ENCODE results near the gene C16orf78. TPM values are rescaled to one million over a fixed set of nuclear protein-coding genes. Genes with fewer than 3 reads are reported as not detected.
A peak's percentile ranks its signal among the peaks of the same experiment; 100 is the strongest.

Gene C16orf78
- total RNA-seq, 1 experiment from 2014 or later = not detected

DNA sequence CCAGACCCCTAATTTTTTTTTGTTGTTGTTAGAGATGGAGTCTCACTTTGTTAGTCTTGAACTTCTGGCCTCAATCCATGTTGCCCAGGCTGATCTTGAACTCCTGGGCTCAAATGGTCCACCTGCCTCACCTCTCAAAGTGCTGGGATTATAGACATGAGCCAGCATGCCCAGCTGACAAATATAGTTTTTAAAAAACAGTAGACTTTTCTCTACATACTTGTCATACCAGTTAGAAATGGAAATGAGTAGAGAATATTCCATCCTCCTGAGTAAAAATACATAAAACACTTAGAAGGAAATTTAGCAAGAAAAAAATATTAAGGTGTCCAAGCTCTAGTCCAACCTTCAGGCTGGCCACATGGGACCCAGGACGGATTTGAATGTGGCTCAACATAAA, 21.4 kb downstream of the C16orf78 start:
- DNase-seq (ENCODE audit: low read depth) = no peak

DNA sequence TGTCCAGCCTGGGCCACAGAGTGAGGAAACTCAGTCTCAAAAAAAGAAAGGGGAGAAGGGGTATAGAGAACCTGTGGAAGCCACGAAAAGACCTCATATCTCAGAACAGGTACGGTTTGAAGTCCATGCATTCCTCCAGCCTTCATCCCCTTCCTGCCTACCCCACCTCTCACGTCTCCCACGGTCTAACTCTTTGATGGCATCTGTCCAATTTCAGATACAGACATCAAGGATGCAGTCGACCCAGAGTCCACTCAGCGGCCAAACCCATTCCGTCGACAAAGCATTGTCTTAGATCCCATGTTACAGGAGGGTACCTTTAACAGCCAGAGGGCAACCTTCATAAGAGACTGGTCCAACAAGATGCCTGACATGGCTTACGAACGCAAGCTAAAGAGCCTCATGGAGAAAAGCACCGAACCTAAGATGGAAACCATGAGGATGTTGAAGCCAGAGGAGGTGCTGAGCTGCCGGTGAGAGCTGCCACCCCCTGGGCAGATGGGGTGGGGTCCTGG, 22.7 kb downstream of the C16orf78 start:
- DNase-seq (ENCODE audit: low read depth) = no peak

DNA sequence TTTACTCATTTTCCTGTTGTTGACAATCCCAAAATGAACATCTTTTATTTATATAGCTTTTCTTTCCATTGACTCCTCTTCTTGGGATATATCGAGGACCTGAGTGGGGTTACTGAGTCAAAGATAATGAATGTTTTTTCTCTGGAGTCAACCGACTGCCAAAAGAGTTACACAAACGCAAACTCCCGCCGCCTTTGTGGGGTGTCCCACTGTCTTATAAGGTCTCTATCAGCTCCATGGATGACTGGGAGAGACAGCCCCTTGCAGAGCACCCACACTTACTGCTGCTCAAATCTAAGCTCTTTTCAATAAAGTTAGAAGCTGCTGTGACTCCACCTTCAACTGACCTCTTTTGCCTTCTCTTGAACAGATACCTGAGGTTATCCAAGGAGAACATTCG, 25.2 kb downstream of the C16orf78 start:
- DNase-seq (ENCODE audit: low read depth) = no peak

GRCh38 chr16:49399594-49400364, 26.2 kb downstream of the C16orf78 start:
- DNase-seq (ENCODE audit: low read depth) = no peak

DNA sequence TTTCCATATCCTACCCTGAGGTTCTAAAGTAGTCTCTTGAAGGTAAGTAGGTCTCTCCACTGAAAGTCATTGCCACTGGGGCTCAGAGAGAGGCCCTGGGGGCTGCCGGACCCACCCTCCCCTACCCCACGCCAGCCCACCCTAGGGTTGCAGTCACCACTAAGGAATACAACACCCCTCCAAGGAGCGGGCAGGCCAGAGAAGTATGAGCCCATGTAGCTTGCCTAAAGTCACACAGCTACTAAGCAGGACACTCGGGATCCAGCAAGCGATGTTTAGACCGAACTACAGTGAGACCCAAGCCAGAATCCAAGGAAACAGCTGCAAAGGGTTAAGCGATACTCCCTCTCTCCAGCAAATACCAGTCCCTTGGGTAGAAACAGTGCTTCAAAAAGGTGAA, 27.0 kb downstream of the C16orf78 start:
- DNase-seq (ENCODE audit: low read depth) = no peak

DNA sequence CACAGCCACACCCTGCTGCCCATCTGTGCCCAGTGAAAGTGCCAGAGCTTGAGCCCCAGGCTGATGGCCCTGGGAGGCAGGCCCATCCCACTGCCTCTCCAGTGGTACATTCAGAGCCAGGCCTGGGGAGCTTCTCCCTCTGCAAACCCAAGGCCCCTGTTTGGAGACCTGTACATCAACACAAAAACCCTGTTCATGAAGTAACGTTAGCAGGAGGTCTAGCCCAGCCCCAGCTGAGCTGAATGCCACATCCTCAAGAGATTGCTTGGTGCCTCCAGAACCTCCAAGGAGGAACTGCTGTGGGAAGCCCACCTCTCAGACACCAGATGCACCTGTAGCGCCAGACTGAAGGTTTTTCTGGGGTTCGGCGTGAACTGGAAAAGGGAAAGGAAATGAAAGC, 31.5 kb downstream of the C16orf78 start:
- no peak for DNase-seq (ENCODE audit: low read depth)

GRCh38 chr16:49405530-49405929, 31.9 kb downstream of the C16orf78 start:
- no peak for DNase-seq (ENCODE audit: low read depth)

DNA sequence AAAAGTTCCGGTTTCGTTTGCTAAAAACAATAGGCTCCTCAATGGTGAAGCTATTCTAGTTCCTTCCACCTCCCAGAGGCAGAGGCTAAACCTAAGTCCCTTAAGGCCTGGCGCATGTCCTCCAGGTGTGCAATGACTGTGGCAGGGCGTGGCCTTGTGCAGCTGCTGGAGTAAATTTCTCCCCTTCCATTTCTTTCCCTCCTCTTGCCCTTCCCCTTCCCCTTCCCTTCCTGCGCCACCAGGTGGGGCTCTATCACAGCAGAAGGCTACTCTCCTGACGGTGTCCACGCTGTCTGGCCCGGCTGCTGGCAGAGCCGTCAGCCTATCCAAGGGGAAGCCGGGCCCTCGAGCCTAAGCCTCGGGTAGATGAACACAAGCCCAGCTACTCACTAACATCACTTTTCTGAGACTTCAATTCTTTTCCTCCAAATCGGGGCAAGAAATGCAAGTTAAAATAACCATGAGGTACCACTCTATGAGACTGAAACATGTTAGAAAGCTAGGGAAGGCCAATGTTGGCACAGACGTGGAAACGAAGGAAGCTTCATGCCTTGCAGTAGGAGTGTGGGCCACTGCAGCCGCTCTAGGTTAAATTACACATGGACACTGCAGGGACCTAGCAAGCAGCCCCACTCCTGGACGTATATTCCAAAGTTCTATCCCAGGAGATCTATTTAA, 34.4 kb downstream of the C16orf78 start:
- DNase-seq (ENCODE audit: low read depth) = peak; percentile 62

DNA sequence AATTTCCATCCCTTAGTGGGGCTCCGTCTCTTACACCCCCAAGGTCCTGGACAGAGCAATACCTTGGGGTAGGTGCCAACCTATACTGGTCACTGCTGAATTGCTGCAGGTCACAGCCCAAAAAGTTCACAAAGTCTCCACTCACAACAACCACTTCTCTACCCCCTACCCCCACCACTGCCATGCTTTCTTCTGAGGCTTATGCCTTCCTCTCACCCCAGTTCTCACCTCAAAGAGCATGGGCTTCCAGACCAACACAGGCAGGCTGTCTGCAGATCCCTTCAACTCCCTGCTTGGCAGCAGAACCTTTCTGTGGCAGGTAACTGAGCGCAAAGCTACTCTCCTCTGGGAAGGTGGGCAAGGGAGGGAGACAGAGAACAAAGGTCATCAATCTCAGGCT, 35.5 kb downstream of the C16orf78 start:
- no peak for DNase-seq (ENCODE audit: low read depth)

DNA sequence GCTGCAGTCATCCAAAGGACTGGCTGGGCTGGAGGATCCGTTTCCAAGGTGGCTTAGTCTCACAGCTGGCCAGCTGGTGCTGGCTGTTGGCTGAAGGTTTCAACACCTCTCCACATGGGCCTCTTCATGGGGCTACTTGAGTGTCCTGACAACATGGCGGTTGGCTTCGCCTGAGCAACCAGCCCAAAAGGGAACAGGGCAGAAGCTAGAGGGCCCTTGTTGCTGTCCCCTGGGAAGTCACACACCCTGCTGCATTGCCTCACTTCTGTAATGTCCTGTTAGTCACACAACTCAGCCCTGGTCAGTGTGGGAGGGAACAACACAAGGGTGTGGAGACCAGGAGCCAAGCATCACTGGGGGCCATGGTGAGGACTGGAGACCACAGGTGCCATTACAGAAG, 36.6 kb downstream of the C16orf78 start:
- no peak for DNase-seq (ENCODE audit: low read depth)

GRCh38 chr16:49411121-49411970, 37.7 kb downstream of the C16orf78 start:
- no peak for DNase-seq (ENCODE audit: low read depth)

- no peak for DNase-seq (ENCODE audit: low read depth)
Measured at GRCh38 chr16:49414671-49415070, 41.1 kb downstream of the C16orf78 start.

- DNase-seq (ENCODE audit: low read depth) = no peak
Measured at GRCh38 chr16:49415083-49415482, 41.5 kb downstream of the C16orf78 start.

- no peak for DNase-seq (ENCODE audit: low read depth)
Measured at GRCh38 chr16:49416001-49416675, 42.5 kb downstream of the C16orf78 start.

GRCh38 chr16:49417354-49417753, 43.8 kb downstream of the C16orf78 start:
- DNase-seq (ENCODE audit: low read depth) = no peak

GRCh38 chr16:49419006-49419405, 45.4 kb downstream of the C16orf78 start:
- DNase-seq (ENCODE audit: low read depth) = no peak

- no peak for DNase-seq (ENCODE audit: low read depth)
Measured at GRCh38 chr16:49419862-49420261, 46.3 kb downstream of the C16orf78 start.

- no peak for DNase-seq (ENCODE audit: low read depth)
Measured at GRCh38 chr16:49422896-49423295, 49.3 kb downstream of the C16orf78 start.

- no peak for DNase-seq (ENCODE audit: low read depth)
Measured at GRCh38 chr16:49424961-49425360, 51.4 kb downstream of the C16orf78 start.

DNA sequence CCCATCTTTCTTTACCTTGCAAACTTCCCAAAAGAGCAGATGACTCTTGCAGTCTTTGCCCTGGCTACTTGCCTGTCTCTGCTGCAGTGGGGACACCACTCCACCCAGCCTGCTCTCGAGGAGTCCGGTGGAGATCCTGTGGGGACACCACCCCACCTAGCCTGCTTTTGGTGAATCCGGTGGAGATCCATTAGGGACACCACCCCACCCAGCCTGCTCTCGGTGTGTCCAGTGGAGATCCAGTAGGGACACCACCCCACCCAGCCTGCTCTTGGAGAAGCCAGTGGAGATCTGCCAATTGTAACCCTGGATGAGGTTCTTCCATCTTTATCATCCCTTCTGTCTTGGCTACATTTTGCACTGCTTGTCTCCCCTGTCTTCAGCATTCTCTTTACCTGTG, 54.2 kb downstream of the C16orf78 start:
- no peak for DNase-seq (ENCODE audit: low read depth)

DNA sequence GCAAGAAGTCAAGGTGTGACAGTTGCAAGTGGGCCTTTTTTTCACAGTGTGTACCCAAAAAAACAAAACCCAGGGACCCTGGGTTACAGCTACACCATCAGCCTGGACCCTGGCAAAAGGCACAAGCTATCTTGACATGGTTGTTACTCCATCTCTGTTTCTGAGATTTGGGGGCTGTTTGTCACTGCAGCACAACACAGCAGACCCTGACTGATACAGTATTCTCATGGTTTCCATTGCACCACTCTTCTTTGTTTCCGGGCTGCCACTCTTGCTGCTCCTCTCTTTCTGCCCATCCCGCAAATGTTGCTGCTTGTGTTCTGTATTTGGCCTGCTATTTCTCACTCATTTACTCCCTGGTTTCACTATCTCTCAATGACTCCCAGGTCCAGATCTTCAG, 55.2 kb downstream of the C16orf78 start:
- DNase-seq (ENCODE audit: low read depth) = no peak

DNA sequence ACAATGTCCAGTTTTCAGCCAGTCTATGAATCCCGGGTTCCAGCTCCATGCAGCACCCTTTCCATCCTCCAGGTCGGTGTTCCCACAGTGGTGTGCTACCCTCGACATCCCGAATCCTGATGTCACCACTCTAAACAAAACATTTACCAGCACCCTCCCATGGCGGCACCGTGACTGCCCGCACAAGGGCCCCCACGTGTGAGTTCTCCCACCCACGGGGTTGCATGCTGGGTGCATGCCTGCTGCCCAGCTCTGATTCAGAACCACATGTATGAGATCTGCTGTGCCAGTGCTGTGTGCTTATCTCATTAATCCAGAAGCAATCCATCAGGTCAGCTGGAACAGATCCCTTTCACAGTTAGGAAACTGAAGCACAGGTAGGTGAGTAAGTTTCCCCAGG, 57.4 kb downstream of the C16orf78 start:
- no peak for DNase-seq (ENCODE audit: low read depth)
